HUES64 (cell line): ENCODE results near the gene MPV17L2.

Source experiments
- H3K27ac ChIP-seq: 2 replicates; pipeline ENCODE4 v1.7.0; 2013; ENCODE audit warnings: low read depth, low read length, inconsistent platforms
- H3K27me3 ChIP-seq: 2 replicates; pipeline ENCODE4 v1.6.1; 2013; ENCODE audit warnings: mild to moderate bottlenecking, low read length; ENCODE audit not compliant: insufficient read depth
- H3K36me3 ChIP-seq: 2 replicates; pipeline ENCODE4 v1.6.1; 2013; ENCODE audit warnings: mild to moderate bottlenecking, low read length; ENCODE audit not compliant: insufficient read depth
- H3K4me1 ChIP-seq: 2 replicates; pipeline ENCODE4 v1.6.1; 2013; ENCODE audit warnings: mild to moderate bottlenecking, low read length, moderate library complexity; ENCODE audit not compliant: insufficient read depth
- H3K4me3 ChIP-seq: 2 replicates; pipeline ENCODE4 v1.5.1; 2013; ENCODE audit warnings: mild to moderate bottlenecking, low read length, moderate library complexity
- H3K9ac ChIP-seq: 2 replicates; pipeline ENCODE4 v1.6.1; 2013; ENCODE audit warnings: mild to moderate bottlenecking, low read depth, low read length
- H3K9me3 ChIP-seq: 2 replicates; pipeline ENCODE4 v1.6.1; 2013; ENCODE audit warnings: low read depth, low read length; ENCODE audit not compliant: insufficient read depth
- WGBS: fragments of 150-250, 120-280 bp; methylation state at CpG from one replicate; pipeline ENCODE4 v1.1.7; 2013; ENCODE audit warnings: missing lambda C conversion rate; 5-methylcytosine and 5-hydroxymethylcytosine counted together

MPV17L2 gene

GRCh38 chr19:18173572-18174288 lies 19.3 kb upstream of the MPV17L2 start, which contains the start of gene IFI30:
Gene IFI30, plus strand, starts transcription at chr19:18173813. Its CDS starts 29 bp downstream, at chr19:18173842.
- Histone ChIP-seq H3K9ac (peak within 1 kb of the TSS; percentile 13), H3K4me1 (no peaks in the 10 kb centered on the region), H3K4me3 (peak within 1 kb of the TSS; percentile 61), H3K9me3 (no peaks in the 10 kb centered on the region), H3K27me3 (peaks cover 20% of the 10 kb centered on the region), H3K27ac (no peak within 1 kb of the TSS), H3K36me3 (peaks cover 13% of the 10 kb centered on the region)
- WGBS, result 2% methylated on average over 47 of the region's 47 CpGs

- no peaks in the 10 kb centered on the region for H3K4me1 ChIP-seq
- H3K27ac ChIP-seq, result no peak overlapping the region
- H3K27me3 ChIP-seq, result peaks cover 20% of the 10 kb centered on the region
- 92% methylated on average over 11 of the region's 11 CpGs for WGBS
- no peak overlapping the region for H3K4me3 ChIP-seq
- no peak overlapping the region for H3K9ac ChIP-seq
- H3K9me3 ChIP-seq, result no peaks in the 10 kb centered on the region
- 0 out of 2 replicates have a peak, but pooled peaks cover 3% of the 10 kb centered on the region for H3K36me3 ChIP-seq
These were observed 18.0 kb upstream of the MPV17L2 start for GRCh38 chr19:18174983-18175382.

GRCh38 chr19:18176367-18177310 lies 16.4 kb upstream of the MPV17L2 start:
- Histone ChIP-seq H3K4me3 (no peak overlapping the region), H3K9ac (no peak overlapping the region), H3K9me3 (no peaks in the 10 kb centered on the region), H3K4me1 (no peaks in the 10 kb centered on the region), H3K27me3 (peaks cover 20% of the 10 kb centered on the region), H3K36me3 (no peaks in the 10 kb centered on the region), H3K27ac (no peak overlapping the region)
- 90% methylated on average over 19 of the region's 19 CpGs for WGBS

- H3K4me1 ChIP-seq, result no peaks in the 10 kb centered on the region
- 83% methylated on average over 4 of the region's 5 CpGs for WGBS
- H3K9me3 ChIP-seq, result no peaks in the 10 kb centered on the region
- H3K27ac ChIP-seq, result no peak overlapping the region
- no peak overlapping the region for H3K9ac ChIP-seq
- no peaks in the 10 kb centered on the region for H3K36me3 ChIP-seq
- peaks cover 6% of the 10 kb centered on the region for H3K27me3 ChIP-seq
- H3K4me3 ChIP-seq, result no peak overlapping the region
These were observed 13.1 kb upstream of the MPV17L2 start for GRCh38 chr19:18179957-18180356.

- H3K36me3 ChIP-seq, result no peaks in the 10 kb centered on the region
- H3K4me3 ChIP-seq, result no peak overlapping the region
- H3K27ac ChIP-seq, result no peak overlapping the region
- H3K9me3 ChIP-seq, result no peaks in the 10 kb centered on the region
- H3K4me1 ChIP-seq, result no peaks in the 10 kb centered on the region
- H3K27me3 ChIP-seq, result no peaks in the 10 kb centered on the region
- H3K9ac ChIP-seq, result no peak overlapping the region
These were observed 9.5 kb upstream of the MPV17L2 start for GRCh38 chr19:18183529-18183928.

GRCh38 chr19:18185538-18185937 lies 7.5 kb upstream of the MPV17L2 start:
- Histone ChIP-seq H3K9me3 (no peaks in the 10 kb centered on the region), H3K27ac (no peak overlapping the region; the same call in 1 of the 2 replicates), H3K27me3 (no peaks in the 10 kb centered on the region), H3K4me3 (no peak overlapping the region), H3K9ac (no peak overlapping the region), H3K4me1 (no peaks in the 10 kb centered on the region), H3K36me3 (no peaks in the 10 kb centered on the region)
- WGBS, result 31% methylated on average over 6 of the region's 6 CpGs

- no peaks in the 10 kb centered on the region for H3K9me3 ChIP-seq
- WGBS, result 96% methylated on average over 4 of the region's 4 CpGs
- peaks cover 10% of the 10 kb centered on the region for H3K4me1 ChIP-seq
- H3K27ac ChIP-seq, result no peak overlapping the region
- H3K9ac ChIP-seq, result no peak overlapping the region
- H3K36me3 ChIP-seq, result peaks cover 4% of the 10 kb centered on the region; the same call in 1 of the 2 replicates
- H3K4me3 ChIP-seq, result no peak overlapping the region
- H3K27me3 ChIP-seq, result no peaks in the 10 kb centered on the region
These were observed 2.7 kb upstream of the MPV17L2 start for GRCh38 chr19:18190278-18190677.

GRCh38 chr19:18191640-18192062 lies 1.4 kb upstream of the MPV17L2 start:
- H3K36me3 ChIP-seq, result peaks cover 16% of the 10 kb centered on the region
- no peaks in the 10 kb centered on the region for H3K9me3 ChIP-seq
- H3K4me1 ChIP-seq, result peaks cover 10% of the 10 kb centered on the region
- H3K27me3 ChIP-seq, result no peaks in the 10 kb centered on the region
- H3K9ac ChIP-seq, result no peak overlapping the region
- no peak overlapping the region; the same call in 1 of the 2 replicates for H3K27ac ChIP-seq
- H3K4me3 ChIP-seq, result no peak overlapping the region; the same call in 1 of the 2 replicates
- WGBS, result 91% methylated on average over 5 of the region's 5 CpGs

GRCh38 chr19:18193388-18194180 lies 566 bp downstream of the MPV17L2 start:
- 6% methylated on average over 46 of the region's 46 CpGs for WGBS
- Histone ChIP-seq H3K36me3 (peaks cover 30% of the 10 kb centered on the region), H3K9ac (peak overlapping the region; percentile 67), H3K27me3 (no peaks in the 10 kb centered on the region), H3K9me3 (no peaks in the 10 kb centered on the region), H3K4me3 (peak overlapping the region; percentile 81), H3K27ac (peak overlapping the region; percentile 60), H3K4me1 (peaks cover 10% of the 10 kb centered on the region)

- H3K4me1 ChIP-seq, result peaks cover 10% of the 10 kb centered on the region
- peaks cover 34% of the 10 kb centered on the region for H3K36me3 ChIP-seq
- WGBS, result 63% methylated on average over 12 of the region's 12 CpGs
- peak overlapping the region; percentile 81 for H3K4me3 ChIP-seq
- peak overlapping the region; percentile 67; the same call in 1 of the 2 replicates for H3K9ac ChIP-seq
- no peak overlapping the region for H3K27ac ChIP-seq
- no peaks in the 10 kb centered on the region for H3K9me3 ChIP-seq
- no peaks in the 10 kb centered on the region for H3K27me3 ChIP-seq
These were observed 1.1 kb downstream of the MPV17L2 start for GRCh38 chr19:18194181-18194530.
